Measurements from ENCODE around the gene SIGLEC12.
"Not testable (repeated sequence)": the region's sequence is repeated elsewhere in the genome, so short reads cannot be mapped to it uniquely, and the experiment has no call there.

SIGLEC12 gene

DNA sequence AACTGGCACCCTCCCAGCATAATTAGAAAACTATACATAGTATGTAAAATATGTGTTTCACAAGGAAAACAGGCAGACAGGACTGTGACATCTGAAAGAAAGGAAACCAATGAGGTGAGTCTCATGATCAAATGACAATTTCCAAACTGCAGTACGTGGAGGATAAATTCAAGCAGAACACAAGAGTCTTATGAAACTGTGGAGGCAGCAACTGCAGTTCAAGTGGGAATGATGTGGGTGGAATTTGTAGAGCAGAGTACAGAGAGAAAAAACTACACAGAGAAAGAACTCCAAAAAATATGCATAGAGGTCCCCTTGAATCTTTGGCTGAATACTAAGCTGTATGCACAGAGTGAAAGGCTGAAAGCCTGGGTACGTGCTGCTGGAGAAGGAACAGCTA is 20.2 kb upstream of the SIGLEC12 start:
- no peak for DNase-seq

DNA sequence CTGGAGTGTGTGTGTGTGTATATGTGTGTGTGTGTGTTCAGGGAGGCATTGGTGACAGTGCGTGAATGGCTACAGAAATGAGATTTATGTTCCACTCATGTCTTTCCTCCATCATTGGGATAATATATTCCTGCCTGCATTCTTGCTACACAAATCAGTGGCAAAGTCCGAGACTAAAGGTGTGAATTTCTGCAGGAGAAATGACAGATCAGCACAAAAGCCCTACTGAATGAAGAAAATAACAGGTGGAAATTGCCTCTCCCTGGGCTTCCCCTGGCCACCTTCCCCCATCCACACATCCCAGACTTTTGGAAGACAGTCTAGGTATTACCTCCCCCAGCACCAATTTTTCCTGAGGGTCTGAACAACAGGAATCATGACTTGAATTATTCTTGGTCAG is 19.8 kb upstream of the SIGLEC12 start:
- no peak for DNase-seq

DNA sequence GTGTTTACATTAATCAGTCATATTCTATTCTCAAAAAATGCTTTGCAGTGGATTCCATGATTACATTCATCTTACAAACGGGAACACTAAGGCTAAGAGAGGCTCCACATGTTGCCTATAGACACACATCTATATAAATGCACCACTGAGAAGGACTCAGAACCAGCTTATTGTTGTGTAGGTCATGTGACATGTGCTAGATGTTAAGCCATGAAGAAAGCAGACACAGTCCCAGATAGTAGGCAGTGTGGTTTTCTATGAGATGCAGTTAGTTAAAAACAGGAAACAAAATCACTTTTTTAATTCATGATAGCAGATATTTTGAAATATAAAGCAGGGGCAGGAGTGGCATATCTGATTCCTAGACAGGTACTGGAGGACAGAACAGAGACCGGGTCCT is 19.1 kb upstream of the SIGLEC12 start:
- no peak for DNase-seq

DNA sequence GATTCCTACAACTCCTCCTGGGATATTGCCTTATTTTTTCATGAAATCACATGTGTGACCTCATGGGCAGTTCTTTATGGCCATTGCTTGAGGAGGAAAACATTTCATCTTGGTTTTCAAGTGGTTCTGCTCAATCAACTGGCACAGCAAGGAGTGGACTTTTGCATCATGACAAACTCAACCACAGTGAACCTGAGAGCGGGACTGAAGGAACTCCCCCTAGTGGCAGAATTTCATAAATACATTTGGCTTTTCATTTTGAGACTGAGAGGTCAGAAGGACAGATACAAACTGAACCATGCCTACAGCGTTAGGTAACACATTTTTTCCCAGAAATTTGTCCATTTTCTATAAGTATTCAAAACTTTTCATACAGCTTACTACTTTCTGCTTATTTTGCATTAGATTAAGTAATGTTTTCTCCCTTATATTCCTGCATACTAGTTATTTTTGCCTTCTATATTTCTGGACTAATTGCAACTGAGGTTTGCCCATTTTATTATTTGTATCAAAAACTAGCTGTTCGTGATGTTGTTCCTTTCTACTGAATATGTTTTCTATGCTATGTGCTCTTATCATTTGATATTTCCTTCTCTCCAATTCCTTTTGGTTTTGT is 13.4 kb upstream of the SIGLEC12 start:
- peak; percentile 51 for DNase-seq

DNA sequence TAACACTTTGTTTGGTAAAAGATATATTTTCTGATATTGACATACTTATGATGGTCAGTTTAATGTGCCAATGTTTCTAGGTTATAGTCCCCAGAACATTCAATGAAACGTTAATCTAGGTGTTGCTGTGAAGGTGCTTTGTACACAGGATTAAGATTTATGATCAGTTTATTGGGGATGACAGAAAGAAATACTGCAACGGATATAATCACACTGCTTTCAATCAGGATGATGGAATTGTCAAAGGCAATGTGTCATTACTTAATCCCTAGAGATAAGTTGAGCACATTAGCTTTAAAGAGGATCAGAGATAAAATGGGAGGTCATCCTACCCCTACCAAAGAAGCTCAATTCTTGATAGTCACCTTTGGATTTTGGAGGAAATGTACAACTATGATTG is 12.4 kb upstream of the SIGLEC12 start:
- DNase-seq: no peak

DNA sequence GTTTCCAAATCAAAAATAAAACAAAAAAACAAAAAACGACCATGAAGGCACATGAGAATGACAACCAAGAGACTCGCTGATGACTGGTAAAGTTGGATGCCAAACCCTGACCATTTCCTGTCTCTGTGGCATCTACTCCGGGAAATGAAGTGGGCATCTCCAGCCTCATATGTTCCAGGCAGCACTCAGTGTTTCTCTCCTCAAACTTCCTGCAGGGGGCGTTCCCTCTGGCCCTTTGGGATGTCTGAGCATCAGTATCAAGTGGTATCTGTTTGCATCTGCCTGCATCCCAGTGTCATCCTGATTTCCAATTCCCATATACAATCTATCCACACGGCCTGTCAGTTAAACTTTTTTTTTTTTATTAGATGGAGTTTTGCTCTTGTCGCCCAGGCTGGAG is 9.8 kb upstream of the SIGLEC12 start:
- peak; percentile 40 for DNase-seq

DNA sequence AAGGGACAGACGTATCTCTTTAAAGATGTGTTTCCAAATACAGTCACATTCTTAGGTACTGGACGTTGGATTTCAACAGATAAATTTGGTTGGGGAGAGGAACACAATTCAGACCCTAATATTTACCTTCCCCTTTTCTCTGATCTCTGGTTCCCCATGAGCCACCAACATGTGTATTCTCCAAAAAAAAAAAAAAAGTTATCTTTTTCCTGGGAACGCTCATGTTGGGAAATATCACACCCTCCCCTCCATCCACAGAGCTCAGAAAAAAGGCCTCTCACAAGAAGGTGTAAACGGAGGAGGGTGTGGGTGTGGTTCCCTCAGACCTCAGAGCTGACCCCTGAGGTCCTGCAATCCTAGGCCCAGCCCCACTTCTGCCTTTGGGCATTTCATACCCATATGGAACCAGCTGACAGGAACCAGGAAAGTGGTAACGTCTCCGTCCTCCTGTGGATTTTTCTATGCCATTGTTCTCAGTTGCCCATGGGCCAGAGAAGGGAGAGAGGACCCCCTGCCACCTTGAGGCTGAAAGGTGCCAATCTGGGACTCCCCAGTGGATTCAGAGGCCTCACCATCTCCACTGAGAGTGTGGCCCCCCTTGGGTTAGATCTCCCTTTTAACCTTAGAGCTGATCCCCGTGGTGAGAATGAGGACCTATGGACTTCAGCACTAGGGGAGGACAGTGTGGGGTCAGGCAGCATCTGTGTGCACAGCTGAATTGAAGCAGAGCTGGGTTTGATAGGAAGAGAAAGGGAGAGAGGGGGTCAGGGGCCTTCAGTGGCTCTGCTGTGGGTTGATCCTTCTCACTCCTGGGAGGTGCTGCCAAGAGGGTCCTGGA is 8.4 kb upstream of the SIGLEC12 start:
- no peak for DNase-seq

DNA sequence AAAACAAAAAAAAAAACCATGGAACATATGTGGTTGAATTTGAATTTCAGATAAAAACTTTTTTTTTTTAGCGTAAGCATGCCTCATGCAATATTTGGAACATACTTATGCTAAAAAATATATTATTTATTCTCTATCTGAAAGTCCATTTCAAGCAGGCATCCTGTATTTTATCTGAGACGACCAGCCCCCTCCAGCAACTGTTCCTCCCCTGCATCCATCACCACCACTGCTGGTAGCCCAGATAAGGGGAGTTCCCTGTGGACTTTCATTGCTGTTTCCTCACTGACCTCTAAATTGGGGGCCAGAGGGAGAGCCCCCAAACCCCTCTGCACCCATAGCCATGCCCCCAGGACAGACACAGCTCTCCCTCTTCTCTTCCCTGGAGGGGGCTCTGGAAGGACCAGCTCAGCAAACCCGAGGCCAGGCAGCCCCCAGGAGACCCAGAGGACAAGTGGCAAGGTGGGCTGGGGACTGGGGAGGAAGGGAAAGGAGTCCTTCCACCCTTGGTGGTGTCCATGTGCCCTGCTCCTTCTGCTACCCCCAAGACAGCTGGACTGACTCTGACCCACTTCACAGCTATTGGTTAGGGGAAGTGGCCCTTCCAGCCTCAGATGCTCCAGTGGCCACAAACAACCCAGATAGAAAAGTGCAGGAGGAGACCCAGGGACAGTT is 6.6 kb upstream of the SIGLEC12 start:
- DNase-seq: no peak

DNA sequence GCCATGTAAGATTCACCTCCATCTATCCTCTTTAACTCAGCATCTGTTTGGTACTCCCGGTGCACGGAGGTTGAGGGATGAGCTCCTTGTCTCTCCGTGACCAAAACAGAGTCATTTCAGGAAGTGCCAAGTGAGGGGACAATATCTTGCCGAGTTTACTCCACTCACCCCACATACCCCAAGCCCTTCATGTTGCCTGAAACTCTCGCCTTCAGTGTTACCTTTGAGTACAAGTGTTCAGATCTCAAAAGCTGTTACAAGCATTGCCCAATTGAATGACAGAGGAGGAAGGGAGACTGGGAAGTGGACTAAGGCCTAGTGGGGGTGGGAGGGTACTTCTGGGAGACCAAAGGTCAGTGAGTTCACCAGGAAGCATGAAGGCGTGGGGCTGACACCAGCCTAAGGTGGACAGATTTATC is 6.0 kb upstream of the SIGLEC12 start:
- no peak for DNase-seq

DNA sequence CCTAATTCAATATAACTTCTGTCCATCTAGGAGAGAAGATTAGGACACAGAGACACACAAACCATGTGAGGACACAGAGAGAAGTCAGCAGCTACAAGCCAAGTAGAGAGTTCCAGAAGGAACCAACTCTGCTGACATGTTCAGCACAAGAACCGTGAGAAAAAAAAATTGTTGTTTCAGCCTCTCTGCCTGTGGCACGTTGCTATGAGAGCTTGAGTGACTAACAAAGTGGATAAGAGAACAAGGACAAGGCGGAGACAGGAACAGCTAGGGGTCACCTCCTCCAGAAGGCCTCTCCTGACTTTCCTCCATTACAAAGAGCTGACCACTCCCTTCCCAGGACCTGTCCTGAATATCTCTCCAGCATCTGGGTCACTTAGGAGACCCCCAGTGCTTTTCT is 5.6 kb upstream of the SIGLEC12 start:
- no peak for DNase-seq

DNA sequence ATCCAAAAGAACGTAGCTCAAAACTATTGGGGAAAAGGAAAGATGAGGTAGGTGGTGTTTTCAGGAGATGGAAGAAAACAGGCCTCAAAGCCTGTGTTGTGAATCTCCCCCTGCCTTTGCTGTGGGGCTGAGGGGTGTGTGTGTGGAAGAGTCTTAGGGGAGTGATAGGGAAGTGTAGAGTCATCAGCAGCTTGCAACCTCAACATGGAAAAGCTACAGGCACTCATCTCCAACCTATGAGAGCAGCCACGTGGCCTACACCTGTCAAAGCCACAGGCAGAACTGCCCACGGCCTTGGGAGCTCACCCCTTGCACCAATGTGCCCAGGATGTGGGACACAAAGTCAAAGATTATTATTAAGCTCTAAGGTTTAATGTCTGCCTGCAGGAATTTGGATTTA is 4.3 kb upstream of the SIGLEC12 start:
- no peak for DNase-seq

DNA sequence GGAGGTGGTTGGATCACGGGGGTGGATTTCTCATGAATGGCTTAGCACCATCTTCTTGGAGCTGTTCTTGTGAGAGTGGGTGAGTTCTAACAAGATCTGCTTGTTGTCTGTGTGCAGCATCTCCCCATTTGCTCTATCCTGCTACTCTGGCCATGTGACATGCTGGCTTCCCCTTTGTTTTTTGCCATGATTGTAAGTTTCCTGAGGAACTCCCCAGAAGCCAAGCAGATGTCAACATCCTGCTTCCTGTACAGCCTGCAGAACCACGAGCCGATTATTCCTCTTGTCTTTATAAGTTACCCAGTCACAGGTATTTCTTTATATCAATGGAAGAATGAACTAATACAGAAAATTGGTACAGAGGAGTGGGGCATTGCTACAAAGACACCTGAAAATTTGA is 2.3 kb upstream of the SIGLEC12 start:
- DNase-seq: no peak

DNA sequence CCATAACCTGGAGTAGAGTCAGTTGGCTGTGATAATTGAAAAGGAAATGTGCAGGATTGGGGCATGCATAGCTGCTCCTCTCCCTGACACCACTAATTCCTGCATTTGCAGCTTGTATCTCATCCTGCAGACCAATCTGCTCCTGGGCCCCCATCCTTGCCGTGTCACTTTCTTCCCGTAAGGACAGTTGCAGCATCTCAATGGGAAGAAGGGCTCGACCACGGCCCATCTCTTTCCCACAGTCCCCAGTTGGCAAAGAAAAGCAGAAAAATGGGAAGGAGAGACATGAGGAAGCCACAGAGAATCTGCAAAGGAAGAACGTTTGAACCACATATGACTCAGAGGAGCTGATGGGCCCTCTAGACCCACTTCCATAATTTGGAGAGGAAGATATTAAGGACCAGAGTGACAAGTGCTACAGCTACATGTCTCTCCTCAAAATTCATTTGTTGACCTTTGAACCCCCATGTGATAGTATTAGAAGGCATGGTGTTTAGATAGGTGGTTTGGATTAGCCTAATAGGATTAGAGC is 1.8 kb upstream of the SIGLEC12 start:
- DNase-seq: no peak

DNA sequence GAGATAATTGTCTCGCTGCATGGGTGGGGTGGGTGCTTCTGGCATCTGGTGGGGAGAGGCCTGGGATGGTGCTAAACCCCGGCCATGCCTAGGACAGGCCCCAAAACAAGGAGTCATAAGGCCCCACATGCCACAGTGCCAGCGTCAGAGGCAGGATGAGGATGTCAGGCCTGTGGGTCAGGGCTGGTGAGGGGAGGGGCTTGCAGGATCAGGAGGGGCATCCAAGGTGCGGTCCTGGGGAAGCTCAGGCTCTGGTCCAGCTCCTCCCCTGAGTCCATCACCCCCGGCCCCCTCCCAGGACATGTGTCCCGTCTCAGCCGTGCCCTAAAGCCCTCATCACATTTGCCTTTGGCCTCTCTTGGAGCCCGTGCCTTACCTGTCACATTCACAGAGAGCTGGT is 669 bp downstream of the SIGLEC12 start:
- not testable (repeated sequence) for DNase-seq

DNA sequence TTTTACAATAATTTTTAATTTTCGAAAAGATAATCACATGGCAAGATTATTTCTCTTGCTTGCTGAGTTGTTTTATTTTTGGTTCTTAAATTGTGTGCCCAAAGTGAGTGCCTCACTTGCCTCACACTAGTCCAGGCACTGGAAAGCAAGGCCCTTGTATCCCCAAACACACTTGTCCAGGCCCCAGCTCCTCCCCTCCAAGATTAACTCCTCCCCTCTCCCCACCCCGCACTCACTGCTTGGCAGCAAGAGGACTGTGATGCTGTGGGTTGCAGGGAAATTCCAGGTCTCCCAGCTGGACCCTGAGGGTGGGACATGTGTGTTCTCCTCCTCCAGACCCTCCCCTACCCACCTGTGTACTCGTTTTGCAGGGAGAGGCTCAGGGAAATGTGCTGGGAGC is 3.9 kb downstream of the SIGLEC12 start:
- DNase-seq: no peak

DNA sequence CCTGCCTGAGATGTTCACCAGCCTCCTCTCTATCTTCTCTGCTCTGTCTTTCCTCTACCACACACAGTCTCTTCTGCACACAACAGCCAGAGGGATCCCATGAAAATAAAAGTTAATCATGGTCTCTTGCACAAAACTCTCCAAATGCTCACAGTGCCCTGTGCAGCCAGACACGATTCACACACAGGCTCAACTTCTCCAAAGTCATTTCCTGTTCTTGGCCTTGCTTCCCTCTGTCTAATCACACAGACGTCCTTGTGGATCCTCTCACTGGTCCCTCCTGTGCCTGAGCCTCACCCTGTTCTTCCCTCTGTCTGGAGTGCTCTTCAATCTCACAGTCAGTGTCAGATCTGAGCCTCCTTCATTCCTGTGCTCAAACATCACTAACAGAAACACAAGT is 7.8 kb downstream of the SIGLEC12 start:
- DNase-seq: no peak

DNA sequence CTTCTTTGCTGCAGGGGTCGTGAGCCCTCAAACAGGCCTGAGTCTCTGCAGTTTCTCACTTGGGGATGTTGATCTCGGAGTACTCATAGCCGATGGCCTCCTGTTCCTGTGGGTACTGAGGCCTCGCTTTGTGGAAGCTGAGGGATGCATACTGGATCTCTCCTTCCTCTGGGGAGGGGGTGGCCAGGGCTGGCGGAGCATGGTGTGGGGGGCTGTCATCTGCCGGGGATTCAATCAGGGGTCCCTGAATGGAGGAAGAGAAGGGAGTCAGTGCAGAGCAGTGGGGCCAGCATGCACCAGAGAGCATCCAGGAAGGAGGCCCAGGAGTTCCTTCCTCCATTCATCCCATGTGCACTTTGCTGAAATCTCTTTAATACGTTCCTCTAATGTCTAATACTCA is 10.0 kb downstream of the SIGLEC12 start:
- DNase-seq: no peak

DNA sequence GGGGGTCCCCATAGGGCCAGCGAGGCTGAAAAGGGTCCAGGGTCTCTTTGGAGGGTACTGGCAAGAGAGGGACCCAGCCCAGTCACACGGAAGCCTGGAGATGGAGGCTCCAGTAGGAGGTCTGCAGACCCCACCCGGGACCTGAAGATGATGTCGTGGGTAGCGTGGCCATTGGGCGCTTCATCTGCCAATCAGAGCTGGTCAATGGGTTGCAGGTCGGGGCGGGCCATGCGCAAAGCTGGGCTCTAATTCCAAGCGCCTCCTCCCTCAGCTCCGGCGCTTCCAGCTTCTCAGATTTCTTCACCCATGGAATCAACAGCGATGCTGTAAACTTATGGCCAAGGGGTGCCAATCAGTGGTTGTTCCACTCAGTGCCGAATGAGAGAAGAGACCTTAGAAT is 10.9 kb downstream of the SIGLEC12 start:
- no peak for DNase-seq

DNA sequence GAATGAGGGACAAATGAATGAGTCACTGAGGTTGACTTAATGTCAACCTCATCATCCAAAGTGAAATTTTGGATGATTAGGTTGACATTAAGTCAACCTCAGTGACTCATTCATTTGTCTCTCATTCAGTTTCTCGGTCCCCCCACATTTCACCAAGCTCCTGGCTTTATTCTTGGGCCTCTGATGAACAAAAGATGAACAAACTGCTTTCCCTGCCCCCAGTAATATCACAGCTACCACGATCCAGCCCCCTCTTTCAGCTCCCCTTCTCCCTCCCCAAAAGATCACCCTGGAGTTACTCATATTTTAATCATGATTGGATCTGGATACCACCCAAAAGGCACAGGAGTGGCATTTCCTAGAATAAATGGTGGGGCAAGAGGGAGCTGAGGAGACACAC is 12.5 kb downstream of the SIGLEC12 start:
- no peak for DNase-seq

DNA sequence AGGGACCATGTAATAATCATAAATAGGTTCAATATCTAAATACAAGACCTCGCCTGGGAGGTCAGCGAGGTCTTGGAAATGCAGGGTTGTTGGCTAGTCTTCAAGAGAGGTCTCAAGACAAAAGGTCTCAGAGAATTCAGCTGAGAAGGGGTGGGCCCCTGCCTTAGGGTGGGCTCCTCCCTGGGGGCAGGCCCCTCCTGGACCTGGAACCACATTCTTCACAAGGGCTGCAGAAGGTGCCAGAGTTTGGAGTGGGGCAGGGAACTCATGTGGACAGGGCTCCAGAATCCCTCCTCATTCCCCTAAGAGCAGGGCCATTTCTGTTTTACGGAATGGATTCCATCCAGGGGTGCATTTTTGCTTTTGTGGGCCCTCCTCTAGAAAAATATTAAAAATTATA is 13.1 kb downstream of the SIGLEC12 start:
- no peak for DNase-seq

DNA sequence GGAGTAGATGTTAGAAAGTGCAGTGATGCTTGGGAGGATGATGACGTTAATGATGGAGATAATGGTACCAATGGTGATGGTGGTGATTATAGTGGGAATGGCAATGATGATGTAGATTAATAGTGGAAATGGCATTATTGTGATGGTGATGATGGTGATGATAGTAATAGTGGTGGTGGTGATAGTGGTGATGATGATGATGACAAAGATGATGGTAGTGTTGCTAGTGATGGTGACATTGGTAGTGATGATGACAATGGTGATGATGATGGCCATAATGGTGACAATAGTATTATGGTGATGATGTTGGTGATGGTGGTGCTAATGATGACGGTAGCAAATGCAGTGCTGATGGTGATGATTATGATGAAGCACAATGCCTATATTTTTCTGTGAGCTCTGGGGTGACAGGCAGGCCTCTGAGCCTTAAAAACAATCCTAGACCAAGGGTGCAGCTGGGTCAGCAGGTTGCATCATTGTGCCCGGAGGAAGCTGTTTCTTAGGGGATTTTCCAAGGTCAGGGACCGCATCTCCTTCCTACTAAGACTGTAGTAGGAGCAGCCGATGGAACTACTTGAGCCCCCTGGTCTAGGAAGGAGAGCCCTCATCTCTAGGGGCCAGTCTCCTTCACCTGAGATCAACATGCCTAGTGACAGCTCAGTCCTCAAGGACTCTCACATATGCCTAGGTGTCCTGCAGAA is 15.5 kb downstream of the SIGLEC12 start:
- no peak for DNase-seq

DNA sequence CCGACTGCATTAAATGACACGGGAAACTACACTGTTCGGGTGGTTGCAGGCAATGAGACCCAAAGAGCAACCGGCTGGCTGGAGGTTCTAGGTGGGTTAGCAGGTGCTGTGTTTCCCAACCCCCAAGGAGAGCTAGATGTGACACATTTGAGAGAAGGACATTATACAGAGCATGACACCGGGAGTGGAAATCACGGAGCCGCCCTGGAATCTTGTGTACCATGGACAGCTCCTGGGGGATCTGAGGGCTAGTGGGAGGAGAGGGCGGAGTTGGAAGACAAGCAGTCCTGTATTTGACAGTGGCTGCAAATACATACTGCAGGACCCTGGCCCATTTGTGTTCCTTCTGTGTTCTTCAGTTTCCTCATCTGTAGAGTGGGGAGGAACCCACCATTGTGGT is 21.0 kb downstream of the SIGLEC12 start:
- DNase-seq: peak; percentile 7
